PC-9 (cell line): ENCODE results near the gene PHACTR1. TPM values are rescaled to one million over a fixed set of nuclear protein-coding genes. Genes with fewer than 3 reads are reported as not detected.

Experiments
- BruUV-seq: library from RNA; stranded (reverse); fragments of 400-500 nt; replicated peaks from 2 replicates; lab custom pipeline; 2021; lab: Mats Ljungman, UMichigan
- CTCF ChIA-PET: fragments of 300-600 bp; sonication (Branson Sonifier 250); formaldehyde crosslinking; loops from one replicate; lab custom pipeline; 2022; ENCODE audit warnings: antibody characterized with exemption; lab: Charles Lee
- POLR2A ChIA-PET: fragments of 300-600 bp; sonication (Branson Sonifier 250); formaldehyde crosslinking; loops from one replicate; lab custom pipeline; 2022; ENCODE audit warnings: antibody characterized with exemption; ENCODE audit not compliant: unreplicated experiment; lab: Charles Lee
- DNase-seq, 2 experiments: peaks; one replicate each; pipeline versions ENCODE4 v3.0.0 to v3.0.0-alpha.2; 2015 to 2022; ENCODE audit warnings: mixed read lengths in 1 of 2
- H2AFZ ChIP-seq: fragments of 200-600 bp; sonication (generic); 2 replicates; pipeline ENCODE4 v1.8.1; 2017; ENCODE audit warnings: antibody characterized with exemption
- H3F3A ChIP-seq: fragments of 200-600 bp; sonication (generic); 2 replicates; pipeline ENCODE4 v1.8.1; 2017; ENCODE audit warnings: antibody characterized with exemption, mild to moderate bottlenecking, low read depth; ENCODE audit not compliant: insufficient read depth
- H3K27ac ChIP-seq: fragments of 200-600 bp; sonication (generic); 2 replicates; pipeline ENCODE4 v1.6.1; 2016; ENCODE audit warnings: mixed run types
- H3K27me3 ChIP-seq: fragments of 200-600 bp; sonication (generic); 2 replicates; pipeline ENCODE4 v1.6.1; 2016; ENCODE audit warnings: low read depth, mixed run types; ENCODE audit not compliant: insufficient read depth
- H3K36me3 ChIP-seq: fragments of 200-600 bp; sonication (generic); 2 replicates; pipeline ENCODE4 v1.6.1; 2016; ENCODE audit warnings: low read depth, mixed run types
- H3K4me1 ChIP-seq: fragments of 200-600 bp; sonication (generic); replicated peaks from 2 replicates; pipeline ENCODE4 v1.6.1; 2016; ENCODE audit warnings: mixed run types; ENCODE audit not compliant: insufficient read depth
- H3K4me2 ChIP-seq: fragments of 200-600 bp; sonication (generic); 2 replicates; pipeline ENCODE4 v1.6.1; 2017; ENCODE audit warnings: mixed run types
- H3K4me3 ChIP-seq: fragments of 200-600 bp; sonication (generic); 2 replicates; pipeline ENCODE4 v1.6.1; 2016; ENCODE audit warnings: mixed run types
- H3K79me2 ChIP-seq: fragments of 200-600 bp; sonication (generic); 2 replicates; pipeline ENCODE4 v1.6.1; 2017; ENCODE audit warnings: low read depth, mixed run types
- H3K9me2 ChIP-seq: fragments of 200-600 bp; sonication (generic); 2 replicates; pipeline ENCODE4 v1.8.1; 2017; ENCODE audit warnings: mild to moderate bottlenecking; ENCODE audit not compliant: insufficient read depth
- H3K9me3 ChIP-seq: fragments of 200-600 bp; sonication (generic); 2 replicates; pipeline ENCODE4 v1.8.1; 2016; ENCODE audit warnings: low read depth; ENCODE audit not compliant: insufficient read depth
- H4K20me1 ChIP-seq: fragments of 200-600 bp; sonication (generic); 2 replicates; pipeline ENCODE4 v1.8.1; 2017; ENCODE audit not compliant: insufficient read depth
- CTCF ChIP-seq: fragments of 200-600 bp; sonication (generic); conservative IDR thresholded peaks from 2 replicates; pipeline ENCODE4 v1.6.1; 2017; ENCODE audit warnings: mixed run types, antibody characterized with exemption, mild to moderate bottlenecking, moderate library complexity
- EZH2 ChIP-seq: fragments of 200-600 bp; sonication (generic); IDR thresholded peaks from 2 replicates; pipeline ENCODE4 v1.8.0; 2017; ENCODE audit warnings: antibody characterized with exemption, low read depth
- intact Hi-C: fragments of 100-400 bp; cut with micrococcal nuclease; formaldehyde crosslinking; loops from one replicate; pipeline ENCODE4 v1.10.0; 2022; ENCODE audit not compliant: unreplicated experiment
- total RNA-seq: library from RNA; stranded (reverse); gene quantifications from 2 replicates; pipeline ENCODE4 v1.2.3, GENCODE V29; 2021

The PHACTR1 gene
- total RNA-seq, 1 experiment from 2014 or later = not detected

- Histone ChIP-seq H3K4me2 (no peak overlapping the region), H3K4me3 (no peak overlapping the region), H3K9me3 (no peaks in the 10 kb centered on the region), H2AFZ (no peak overlapping the region), H3K9me2 (no peaks in the 10 kb centered on the region), H3F3A (no peaks in the 10 kb centered on the region), H3K79me2 (no peaks in the 10 kb centered on the region), H3K27ac (no peak overlapping the region), H3K27me3 (peaks cover 63% of the 10 kb centered on the region), H4K20me1 (no peaks in the 10 kb centered on the region), H3K4me1 (no peaks in the 10 kb centered on the region), H3K36me3 (no peaks in the 10 kb centered on the region)
- TF ChIP-seq CTCF (no peak), EZH2 (no peak)
- intact Hi-C loops = no loop called here
- DNase-seq = no peak
- no TSS peak for BruUV-seq
- ChIA-PET CTCF (no interaction called here), POLR2A (no interaction called here)
These were observed 150.0 kb downstream of the PHACTR1 start for GRCh38 chr6:12866422-12867029.

GRCh38 chr6:12869816-12870432 is 153.4 kb downstream of the PHACTR1 start:
- Histone ChIP-seq H3K4me1 (no peaks in the 10 kb centered on the region), H3K36me3 (no peaks in the 10 kb centered on the region), H3K27ac (no peak overlapping the region), H3K4me2 (no peak overlapping the region), H3F3A (no peaks in the 10 kb centered on the region), H3K9me2 (no peaks in the 10 kb centered on the region), H3K79me2 (no peaks in the 10 kb centered on the region), H4K20me1 (no peaks in the 10 kb centered on the region), H3K27me3 (peaks cover 48% of the 10 kb centered on the region), H3K9me3 (no peaks in the 10 kb centered on the region), H2AFZ (no peak overlapping the region), H3K4me3 (no peak overlapping the region)
- no peak for DNase-seq
- BruUV-seq = no TSS peak
- intact Hi-C loops = no loop called here
- CTCF ChIA-PET = no interaction called here
- TF ChIP-seq CTCF = no peak
- TF ChIP-seq EZH2 = no peak
- POLR2A ChIA-PET = no interaction called here

- no peak for DNase-seq
- Histone ChIP-seq H3K4me1 (no peaks in the 10 kb centered on the region), H3K27ac (no peak overlapping the region), H2AFZ (no peak overlapping the region), H3K4me3 (no peak overlapping the region), H3K4me2 (no peak overlapping the region), H3K36me3 (no peaks in the 10 kb centered on the region), H3K9me3 (no peaks in the 10 kb centered on the region), H3K27me3 (peaks cover 49% of the 10 kb centered on the region), H3K79me2 (no peaks in the 10 kb centered on the region), H3K9me2 (no peaks in the 10 kb centered on the region), H4K20me1 (no peaks in the 10 kb centered on the region), H3F3A (no peaks in the 10 kb centered on the region)
- intact Hi-C loops = no loop called here
- no TSS peak for BruUV-seq
- CTCF ChIA-PET = no interaction called here
- POLR2A ChIA-PET = no interaction called here
- TF ChIP-seq EZH2 = no peak
- no peak for TF ChIP-seq CTCF
These were observed 157.1 kb downstream of the PHACTR1 start for GRCh38 chr6:12873691-12874090.
